ENCODE results near the gene GTPBP6.
"Not testable (repeated sequence)": the region's sequence is repeated elsewhere in the genome, so short reads cannot be mapped to it uniquely, and the experiment has no call there.

DNA sequence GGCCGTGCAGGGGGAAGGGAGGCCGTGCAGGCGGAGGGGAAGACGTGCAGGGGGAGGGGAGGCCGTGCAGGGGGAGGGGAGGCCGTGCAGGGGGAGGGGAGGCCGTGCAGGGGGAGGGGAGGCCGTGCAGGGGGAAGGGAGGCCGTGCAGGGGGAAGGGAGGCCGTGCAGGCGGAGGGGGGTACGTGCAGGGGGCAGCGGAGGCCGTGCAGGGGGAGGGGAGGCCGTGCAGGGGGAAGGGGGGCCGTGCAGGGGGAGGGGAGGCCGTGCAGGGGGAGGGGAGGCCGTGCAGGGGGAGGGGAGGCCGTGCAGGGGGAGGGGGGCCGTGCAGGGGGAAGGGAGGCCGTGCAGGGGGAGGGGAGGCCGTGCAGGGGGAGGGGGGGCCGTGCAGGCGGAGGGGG lies 37.9 kb downstream of the GTPBP6 start:
- TF ChIP-seq TOX (CRISPR knock-in tag; IDR thresholded peaks at IDR 0.05; ENCODE audit: borderline replicate concordance); GLIS3 (CRISPR knock-in tag; IDR thresholded peaks at IDR 0.05); ZNF70 (CRISPR knock-in tag; IDR thresholded peaks at IDR 0.05): not testable (repeated sequence)

All from SK-N-SH treated with all-trans-retinoic acid at 6 μM for 48 hours (cell line).